Thoracic aorta (tissue), 2 donors: ENCODE measurements around the gene DOK6. TPM values are rescaled to one million over a fixed set of nuclear protein-coding genes. Genes with fewer than 3 reads are reported as not detected.

Experiments used
- ATAC-seq: fragments of 150-250 bp; one replicate; pipeline ENCODE4 v1.8.0; 2017; ENCODE audit warnings: low read depth; ENCODE audit not compliant: insufficient number of reproducible peaks, low FRiP score
- DNase-seq: peaks from one replicate; pipeline ENCODE4 v3.0.0-alpha.2; 2020; ENCODE audit warnings: low spot score
- H3K27ac ChIP-seq, 2 donors: fragments of 200-600 bp; sonication (generic); 1 replicate in 1 of 2; 2 replicates in 1 of 2; pipeline ENCODE4 v1.5.1; 2016; ENCODE audit warnings: mild to moderate bottlenecking in 2 of 2, moderate library complexity in 2 of 2
- H3K27me3 ChIP-seq: fragments of 200-600 bp; sonication (generic); replicated peaks from 2 replicates; pipeline ENCODE4 v1.6.0; 2016; ENCODE audit warnings: mild to moderate bottlenecking; ENCODE audit not compliant: insufficient read depth
- H3K36me3 ChIP-seq: fragments of 200-600 bp; sonication (generic); one replicate; pipeline ENCODE4 v1.5.1; 2016
- H3K4me1 ChIP-seq, 2 donors: fragments of 200-600 bp; sonication (generic); 1 replicate in 1 of 2; 2 replicates in 1 of 2; pipeline versions ENCODE4 v1.5.1 to v1.6.0; 2016; ENCODE audit warnings: low read depth in 2 of 2, mild to moderate bottlenecking in 1 of 2; ENCODE audit not compliant: control insufficient read depth in 1 of 2
- H3K4me3 ChIP-seq: fragments of 200-600 bp; sonication (generic); 2 replicates; pipeline ENCODE4 v1.5.1; 2016; ENCODE audit warnings: mild to moderate bottlenecking
- H3K9me3 ChIP-seq: fragments of 200-600 bp; sonication (generic); 2 replicates; pipeline ENCODE4 v1.5.1; 2016
- total RNA-seq, 2 donors: library from RNA; depleted of rRNA; stranded (reverse); fragments of >200 nt; gene quantifications; one replicate each; pipeline versions ENCODE4 v1.1.0 to v1.2.3, GENCODE V29; 2016
- TF ChIP-seq, protein P1 (sequence below): fragments of 200-600 bp; sonication (generic); IDR thresholded peaks from one replicate; pipeline ENCODE4 v1.5.1; 2019; ENCODE audit warnings: antibody characterized with exemption

Gene DOK6
- total RNA-seq, 2 donors from 2014 or later, result 2.0 to 2.1 TPM

GRCh38 chr18:69889009-69889408 is 488.3 kb downstream of the DOK6 start:
- no peak for DNase-seq
- TF ChIP-seq, protein P1, sequence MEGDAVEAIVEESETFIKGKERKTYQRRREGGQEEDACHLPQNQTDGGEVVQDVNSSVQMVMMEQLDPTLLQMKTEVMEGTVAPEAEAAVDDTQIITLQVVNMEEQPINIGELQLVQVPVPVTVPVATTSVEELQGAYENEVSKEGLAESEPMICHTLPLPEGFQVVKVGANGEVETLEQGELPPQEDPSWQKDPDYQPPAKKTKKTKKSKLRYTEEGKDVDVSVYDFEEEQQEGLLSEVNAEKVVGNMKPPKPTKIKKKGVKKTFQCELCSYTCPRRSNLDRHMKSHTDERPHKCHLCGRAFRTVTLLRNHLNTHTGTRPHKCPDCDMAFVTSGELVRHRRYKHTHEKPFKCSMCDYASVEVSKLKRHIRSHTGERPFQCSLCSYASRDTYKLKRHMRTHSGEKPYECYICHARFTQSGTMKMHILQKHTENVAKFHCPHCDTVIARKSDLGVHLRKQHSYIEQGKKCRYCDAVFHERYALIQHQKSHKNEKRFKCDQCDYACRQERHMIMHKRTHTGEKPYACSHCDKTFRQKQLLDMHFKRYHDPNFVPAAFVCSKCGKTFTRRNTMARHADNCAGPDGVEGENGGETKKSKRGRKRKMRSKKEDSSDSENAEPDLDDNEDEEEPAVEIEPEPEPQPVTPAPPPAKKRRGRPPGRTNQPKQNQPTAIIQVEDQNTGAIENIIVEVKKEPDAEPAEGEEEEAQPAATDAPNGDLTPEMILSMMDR, result no peak

DNA sequence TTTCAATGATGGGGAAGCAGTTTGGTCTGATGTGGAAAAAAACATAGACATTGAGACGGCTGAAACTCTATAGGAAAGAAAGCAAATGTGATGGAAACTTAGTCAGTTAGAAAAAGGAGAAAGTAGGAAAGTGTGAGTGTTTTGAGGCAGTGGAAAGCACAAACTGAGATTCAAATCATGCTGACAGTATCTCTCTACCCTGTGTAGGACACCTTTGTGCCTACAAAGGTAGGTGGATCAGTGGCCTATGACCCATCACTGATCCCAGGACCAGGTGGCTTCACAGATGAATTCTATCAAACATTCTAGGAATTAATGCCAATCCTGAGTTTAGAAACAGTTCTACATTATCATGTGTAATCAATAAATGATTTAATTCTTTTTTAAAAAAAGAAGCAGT is 489.9 kb downstream of the DOK6 start:
- no peak for ATAC-seq
- TF ChIP-seq, protein P1, result no peak

More at GRCh38 chr18:69889009-69889408, 488.3 kb downstream of the DOK6 start:
- Histone ChIP-seq H3K4me1 (no peaks in the 10 kb centered on the region), H3K27ac (no peak overlapping the region), H3K27me3 (no peaks in the 10 kb centered on the region), H3K36me3 (no peaks in the 10 kb centered on the region), H3K9me3 (no peaks in the 10 kb centered on the region), H3K4me3 (no peak overlapping the region)
- ATAC-seq, result no peak

DNA sequence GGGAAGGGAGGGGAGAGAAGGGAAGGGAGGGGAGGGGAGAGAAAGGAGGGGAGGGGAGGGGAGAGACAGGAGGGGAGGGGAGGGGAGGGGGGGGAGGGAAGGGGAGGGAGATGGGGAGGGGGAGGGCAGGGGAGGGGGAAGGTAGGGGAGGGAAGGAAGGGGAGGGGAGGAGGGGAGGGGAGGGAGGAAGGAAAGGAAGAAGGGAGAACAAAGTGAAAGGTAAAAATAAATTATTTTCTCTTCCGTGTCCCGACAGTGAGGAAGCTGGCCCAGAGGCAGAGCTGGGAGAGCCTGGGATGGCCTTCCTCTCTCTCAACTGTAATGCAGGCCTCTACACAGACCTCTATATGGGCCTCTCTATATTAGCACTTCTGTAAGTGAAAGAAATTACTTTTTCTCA is 493.8 kb downstream of the DOK6 start:
- no peaks in the 10 kb centered on the region for H3K36me3 ChIP-seq
- ATAC-seq, result no peak

More for the DNA sequence above, 489.9 kb downstream of the DOK6 start:
- no peaks in the 10 kb centered on the region for H3K9me3 ChIP-seq
- no peaks in the 10 kb centered on the region for H3K36me3 ChIP-seq
- H3K27me3 ChIP-seq, result no peaks in the 10 kb centered on the region
- H3K4me1 ChIP-seq, result no peaks in the 10 kb centered on the region
- DNase-seq, result no peak
- no peak overlapping the region for H3K27ac ChIP-seq
- H3K4me3 ChIP-seq, result no peak overlapping the region

DNA sequence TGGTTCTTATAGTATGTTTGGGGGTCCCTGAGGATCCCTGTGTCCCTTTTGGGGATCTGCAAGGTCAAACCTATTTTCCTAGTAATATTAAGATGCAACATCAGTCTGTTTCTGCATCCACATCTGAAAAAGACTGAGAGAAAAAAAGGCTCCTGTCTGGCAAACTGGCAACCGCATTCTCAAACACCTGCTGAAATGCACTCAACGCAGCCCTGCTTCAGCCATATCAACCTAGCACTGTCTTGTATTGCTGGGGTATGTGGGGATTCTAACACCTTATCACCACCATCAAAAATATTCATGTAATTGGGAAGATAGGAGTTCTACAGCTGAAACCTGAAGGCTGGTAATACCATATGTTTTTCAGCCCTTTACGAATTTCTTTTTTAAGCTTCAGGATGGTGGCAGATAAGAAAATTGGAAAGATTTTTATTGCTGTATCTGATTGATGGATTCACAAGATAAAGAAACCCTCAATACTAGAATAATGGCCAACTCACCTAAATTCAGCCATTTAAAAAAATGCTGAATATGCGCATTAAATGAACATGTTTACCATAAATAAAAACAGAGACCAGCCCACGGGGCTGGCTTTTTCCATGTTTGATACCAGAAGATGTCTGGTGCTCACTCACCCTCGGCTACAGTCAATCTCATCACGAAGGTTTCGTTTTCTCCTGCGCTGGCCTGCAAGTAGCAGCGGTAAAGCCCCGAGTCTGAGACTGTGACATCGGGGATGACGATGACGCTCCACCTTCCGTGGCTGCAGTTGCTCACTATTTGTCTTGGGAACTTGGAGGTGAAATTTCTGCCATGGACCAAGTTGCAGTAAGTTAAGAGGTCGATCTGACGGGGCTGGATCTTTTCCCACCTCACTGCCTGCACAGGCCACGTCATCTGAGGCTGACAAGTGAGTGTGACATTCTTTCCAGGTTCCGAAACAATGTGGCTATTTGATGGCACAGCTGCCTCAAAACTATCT is 494.7 kb downstream of the DOK6 start:
- TF ChIP-seq, protein P1, result no peak
- no peaks in the 10 kb centered on the region for H3K27me3 ChIP-seq
- H3K4me3 ChIP-seq, result no peak overlapping the region
- H3K9me3 ChIP-seq, result no peaks in the 10 kb centered on the region
- no peak for ATAC-seq
- no peak overlapping the region for H3K27ac ChIP-seq
- no peaks in the 10 kb centered on the region for H3K36me3 ChIP-seq
- H3K4me1 ChIP-seq, result no peaks in the 10 kb centered on the region
- no peak for DNase-seq

More for the DNA sequence above, 493.8 kb downstream of the DOK6 start:
- DNase-seq, result no peak
- no peaks in the 10 kb centered on the region for H3K27me3 ChIP-seq
- TF ChIP-seq, protein P1, result no peak
- no peak overlapping the region for H3K27ac ChIP-seq
- no peaks in the 10 kb centered on the region for H3K4me1 ChIP-seq
- no peaks in the 10 kb centered on the region for H3K9me3 ChIP-seq
- no peak overlapping the region for H3K4me3 ChIP-seq

DNA sequence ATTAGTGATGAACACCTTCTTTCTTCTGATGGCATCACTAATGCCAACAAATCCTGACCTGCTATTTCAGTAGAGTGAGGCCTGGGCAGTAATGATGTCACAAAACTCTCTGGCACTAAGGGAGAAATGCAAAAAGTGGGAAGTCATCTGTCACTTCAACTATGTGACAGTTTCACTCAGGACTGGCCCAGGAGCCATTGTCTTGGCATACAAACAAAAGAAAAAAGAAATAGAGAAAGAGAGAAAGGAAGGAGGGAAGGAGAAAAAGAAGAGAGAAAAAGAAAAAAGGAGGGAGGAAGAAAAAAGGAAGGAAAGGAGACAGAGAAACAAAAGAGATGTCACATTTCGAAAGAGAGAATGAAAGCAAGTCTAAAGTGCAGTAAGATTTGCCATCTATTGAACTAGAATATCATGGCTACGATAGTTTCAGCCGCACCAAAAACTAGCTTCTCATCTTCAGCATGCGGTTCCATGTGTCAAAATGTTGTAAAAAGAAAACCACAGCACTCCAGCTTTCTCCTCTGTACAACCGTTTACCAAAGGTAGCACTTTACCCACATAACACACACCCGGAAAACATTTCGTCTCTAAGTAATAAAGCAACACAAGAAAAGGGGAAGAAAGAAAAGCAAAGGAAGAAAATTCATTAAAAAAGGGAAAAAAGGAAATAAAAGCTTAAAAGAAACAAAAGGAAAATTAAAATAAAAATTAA is 496.9 kb downstream of the DOK6 start:
- no peak overlapping the region for H3K4me3 ChIP-seq
- DNase-seq, result no peak
- TF ChIP-seq, protein P1, result no peak
- H3K4me1 ChIP-seq, result no peaks in the 10 kb centered on the region
- ATAC-seq, result no peak
- no peaks in the 10 kb centered on the region for H3K36me3 ChIP-seq
- no peaks in the 10 kb centered on the region for H3K9me3 ChIP-seq
- no peak overlapping the region for H3K27ac ChIP-seq
- no peaks in the 10 kb centered on the region for H3K27me3 ChIP-seq
